Neural cell (in vitro differentiated cells): ENCODE measurements around the gene DNAH17. TPM values are rescaled to one million over a fixed set of nuclear protein-coding genes. Genes with fewer than 3 reads are reported as not detected.

Experiments used
- H2AFZ ChIP-seq: fragments of 200-600, 300-800 bp; sonication (generic), shearing (Covaris generic); 2 replicates; pipeline ENCODE4 v1.6.0; 2014; ENCODE audit warnings: low read depth, mild to moderate bottlenecking, antibody characterized with exemption, low read length, moderate library complexity
- H3F3A ChIP-seq: fragments of 200-600 bp; shearing (Covaris generic); 2 replicates; pipeline ENCODE4 v1.6.1; 2016; ENCODE audit warnings: mild to moderate bottlenecking, moderate library complexity, mixed read lengths, antibody characterized with exemption, low read length; ENCODE audit not compliant: insufficient read depth, poor library complexity, severe bottlenecking
- H3K27ac ChIP-seq: fragments of 200-600, 300-800 bp; sonication (generic), shearing (Covaris generic); 2 replicates; pipeline ENCODE4 v1.5.1; 2014; ENCODE audit warnings: mild to moderate bottlenecking, low read length, moderate library complexity
- H3K27me3 ChIP-seq: fragments of 300-800, 200-600 bp; sonication (generic), shearing (Covaris generic); 2 replicates; pipeline ENCODE4 v1.6.0; 2014; ENCODE audit warnings: mild to moderate bottlenecking, low read depth, low read length, moderate library complexity; ENCODE audit not compliant: insufficient read depth
- H3K36me3 ChIP-seq: fragments of 300-800, 200-600 bp; sonication (generic), shearing (Covaris generic); 2 replicates; pipeline ENCODE4 v1.5.1; 2014; ENCODE audit warnings: mild to moderate bottlenecking, antibody characterized with exemption, low read length, moderate library complexity; ENCODE audit not compliant: insufficient read depth
- H3K4me2 ChIP-seq: fragments of 300-800, 200-600 bp; sonication (generic), shearing (Covaris generic); 2 replicates; pipeline ENCODE4 v1.6.0; 2014; ENCODE audit warnings: mild to moderate bottlenecking, low read length
- H3K4me3 ChIP-seq: fragments of 300-800, 200-600 bp; sonication (generic), shearing (Covaris generic); 2 replicates; pipeline ENCODE4 v1.5.1; 2014; ENCODE audit warnings: mild to moderate bottlenecking, low read length, moderate library complexity
- H3K79me2 ChIP-seq: fragments of 200-600 bp; shearing (Covaris generic); replicated peaks from 2 replicates; pipeline ENCODE4 v1.6.0; 2014; ENCODE audit warnings: mild to moderate bottlenecking, low read length, moderate library complexity; ENCODE audit not compliant: insufficient read depth
- H3K9ac ChIP-seq: fragments of 300-800, 200-600 bp; sonication (generic), shearing (Covaris generic); 2 replicates; pipeline ENCODE4 v1.6.1; 2016; ENCODE audit warnings: mild to moderate bottlenecking, low read length, mixed read lengths
- H3K9me2 ChIP-seq: fragments of 200-600 bp; shearing (Covaris generic); 2 replicates; pipeline ENCODE4 v1.6.1; 2016; ENCODE audit warnings: mild to moderate bottlenecking, low read length, mixed read lengths; ENCODE audit not compliant: insufficient read depth
- H3K9me3 ChIP-seq: fragments of 200-600, 300-800 bp; sonication (generic), shearing (Covaris generic); 2 replicates; pipeline ENCODE4 v1.6.1; 2016; ENCODE audit warnings: mild to moderate bottlenecking, mixed run types, low read length, moderate library complexity, mixed read lengths
- H4K20me1 ChIP-seq: fragments of 200-600 bp; shearing (Covaris generic); 2 replicates; pipeline ENCODE4 v1.6.1; 2016; ENCODE audit warnings: mild to moderate bottlenecking, mixed run types; ENCODE audit not compliant: insufficient read depth
- EP300 ChIP-seq: fragments of 450-650 bp; conservative IDR thresholded peaks from 2 replicates; pipeline ENCODE4 v1.6.1; 2014; ENCODE audit warnings: antibody characterized with exemption, mild to moderate bottlenecking, moderate library complexity; ENCODE audit not compliant: poor library complexity, severe bottlenecking
- EZH2 ChIP-seq: fragments of 200-600, 300-800 bp; shearing (Covaris generic), sonication (generic); IDR thresholded peaks from 2 replicates; pipeline ENCODE4 v1.6.1; 2014; ENCODE audit warnings: antibody characterized with exemption, low read length, borderline replicate concordance, mild to moderate bottlenecking; ENCODE audit not compliant: insufficient read depth, poor library complexity, severe bottlenecking
- MXI1 ChIP-seq: fragments of 450-650 bp; conservative IDR thresholded peaks from 2 replicates; pipeline ENCODE4 v1.6.1; 2014; ENCODE audit warnings: antibody characterized with exemption, mild to moderate bottlenecking; ENCODE audit not compliant: poor library complexity, severe bottlenecking
- POLR2AphosphoS5 ChIP-seq: IDR thresholded peaks from 2 replicates; pipeline ENCODE4 v1.6.1; 2012
- RAD21 ChIP-seq: fragments of 450-650 bp; conservative IDR thresholded peaks from 2 replicates; pipeline ENCODE4 v1.6.1; 2014; ENCODE audit warnings: antibody characterized with exemption, mild to moderate bottlenecking, moderate library complexity
- SMC3 ChIP-seq: fragments of 450-650 bp; conservative IDR thresholded peaks from 2 replicates; pipeline ENCODE4 v1.6.1; 2014; ENCODE audit warnings: antibody characterized with exemption, mild to moderate bottlenecking, moderate library complexity; ENCODE audit not compliant: poor library complexity
- TAF1 ChIP-seq: IDR thresholded peaks from 2 replicates; pipeline ENCODE4 v1.6.1; 2012; ENCODE audit warnings: low read depth
- polyA plus RNA-seq: library from polyadenylated mRNA; depleted of rRNA; stranded (reverse); fragments of >200 nt; gene quantifications from 2 replicates; pipeline ENCODE4 v1.2.3, GENCODE V29; 2014
- TF ChIP-seq, protein P1 (sequence below): IDR thresholded peaks from 2 replicates; pipeline ENCODE4 v1.6.1; 2012; ENCODE audit warnings: borderline replicate concordance
- TF ChIP-seq, protein P2 (sequence below): fragments of 450-650 bp; IDR thresholded peaks from 2 replicates; pipeline ENCODE4 v1.5.1; 2014; ENCODE audit warnings: antibody characterized with exemption, mild to moderate bottlenecking, moderate library complexity; ENCODE audit not compliant: poor library complexity, severe bottlenecking

Gene DNAH17
- polyA plus RNA-seq, 1 donor from 2014 or later, result not detected

DNA sequence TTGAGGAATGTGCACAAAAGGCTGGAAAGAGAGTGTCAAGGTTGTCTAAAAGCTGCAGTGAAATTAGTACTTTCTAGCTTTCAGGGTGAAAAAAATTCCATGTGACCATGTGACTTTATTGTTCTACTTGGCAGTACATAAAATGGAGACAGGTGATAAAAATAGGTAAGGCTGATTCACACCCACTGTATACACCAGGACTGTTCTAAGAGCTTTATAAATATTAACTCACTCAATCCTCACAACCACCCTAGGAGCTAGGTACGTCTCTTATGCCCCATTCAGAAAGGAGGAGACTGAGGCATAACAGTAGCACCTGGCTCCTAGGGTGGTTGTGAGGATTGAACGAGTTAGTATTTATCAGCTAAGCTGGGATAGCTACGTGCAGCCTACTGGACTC is 28.2 kb upstream of the DNAH17 start:
- H2AFZ ChIP-seq, result no peak overlapping the region
- H3F3A ChIP-seq, result no peaks in the 10 kb centered on the region
- H3K4me2 ChIP-seq, result no peak overlapping the region

DNA sequence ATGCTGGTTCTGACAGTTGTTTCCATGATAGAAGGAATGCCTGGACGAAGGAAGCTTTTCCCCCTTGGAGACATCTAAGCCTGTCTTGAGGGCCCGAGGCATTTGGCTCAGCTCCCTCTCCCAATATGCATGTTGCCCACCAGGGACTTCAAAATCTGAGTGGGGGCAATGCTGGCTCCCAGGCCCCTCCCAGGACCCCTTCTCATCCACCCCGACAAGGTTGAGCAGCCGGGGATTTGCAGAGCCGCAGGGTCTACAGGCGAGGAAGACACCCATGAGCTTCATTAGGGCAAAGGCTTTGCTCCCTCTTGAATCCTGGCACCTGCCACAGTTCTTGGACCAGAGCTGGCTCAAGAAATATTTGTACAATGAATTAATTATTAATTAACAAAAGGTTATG is 25.1 kb upstream of the DNAH17 start:
- Histone ChIP-seq H3K4me3 (no peak overlapping the region), H3K27me3 (no peaks in the 10 kb centered on the region)
- no peak for TF ChIP-seq EZH2
- TF ChIP-seq RAD21, result no peak
- TF ChIP-seq, protein P1, sequence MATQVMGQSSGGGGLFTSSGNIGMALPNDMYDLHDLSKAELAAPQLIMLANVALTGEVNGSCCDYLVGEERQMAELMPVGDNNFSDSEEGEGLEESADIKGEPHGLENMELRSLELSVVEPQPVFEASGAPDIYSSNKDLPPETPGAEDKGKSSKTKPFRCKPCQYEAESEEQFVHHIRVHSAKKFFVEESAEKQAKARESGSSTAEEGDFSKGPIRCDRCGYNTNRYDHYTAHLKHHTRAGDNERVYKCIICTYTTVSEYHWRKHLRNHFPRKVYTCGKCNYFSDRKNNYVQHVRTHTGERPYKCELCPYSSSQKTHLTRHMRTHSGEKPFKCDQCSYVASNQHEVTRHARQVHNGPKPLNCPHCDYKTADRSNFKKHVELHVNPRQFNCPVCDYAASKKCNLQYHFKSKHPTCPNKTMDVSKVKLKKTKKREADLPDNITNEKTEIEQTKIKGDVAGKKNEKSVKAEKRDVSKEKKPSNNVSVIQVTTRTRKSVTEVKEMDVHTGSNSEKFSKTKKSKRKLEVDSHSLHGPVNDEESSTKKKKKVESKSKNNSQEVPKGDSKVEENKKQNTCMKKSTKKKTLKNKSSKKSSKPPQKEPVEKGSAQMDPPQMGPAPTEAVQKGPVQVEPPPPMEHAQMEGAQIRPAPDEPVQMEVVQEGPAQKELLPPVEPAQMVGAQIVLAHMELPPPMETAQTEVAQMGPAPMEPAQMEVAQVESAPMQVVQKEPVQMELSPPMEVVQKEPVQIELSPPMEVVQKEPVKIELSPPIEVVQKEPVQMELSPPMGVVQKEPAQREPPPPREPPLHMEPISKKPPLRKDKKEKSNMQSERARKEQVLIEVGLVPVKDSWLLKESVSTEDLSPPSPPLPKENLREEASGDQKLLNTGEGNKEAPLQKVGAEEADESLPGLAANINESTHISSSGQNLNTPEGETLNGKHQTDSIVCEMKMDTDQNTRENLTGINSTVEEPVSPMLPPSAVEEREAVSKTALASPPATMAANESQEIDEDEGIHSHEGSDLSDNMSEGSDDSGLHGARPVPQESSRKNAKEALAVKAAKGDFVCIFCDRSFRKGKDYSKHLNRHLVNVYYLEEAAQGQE, result no peak
- TF ChIP-seq EP300, result no peak
- TF ChIP-seq, protein P2, sequence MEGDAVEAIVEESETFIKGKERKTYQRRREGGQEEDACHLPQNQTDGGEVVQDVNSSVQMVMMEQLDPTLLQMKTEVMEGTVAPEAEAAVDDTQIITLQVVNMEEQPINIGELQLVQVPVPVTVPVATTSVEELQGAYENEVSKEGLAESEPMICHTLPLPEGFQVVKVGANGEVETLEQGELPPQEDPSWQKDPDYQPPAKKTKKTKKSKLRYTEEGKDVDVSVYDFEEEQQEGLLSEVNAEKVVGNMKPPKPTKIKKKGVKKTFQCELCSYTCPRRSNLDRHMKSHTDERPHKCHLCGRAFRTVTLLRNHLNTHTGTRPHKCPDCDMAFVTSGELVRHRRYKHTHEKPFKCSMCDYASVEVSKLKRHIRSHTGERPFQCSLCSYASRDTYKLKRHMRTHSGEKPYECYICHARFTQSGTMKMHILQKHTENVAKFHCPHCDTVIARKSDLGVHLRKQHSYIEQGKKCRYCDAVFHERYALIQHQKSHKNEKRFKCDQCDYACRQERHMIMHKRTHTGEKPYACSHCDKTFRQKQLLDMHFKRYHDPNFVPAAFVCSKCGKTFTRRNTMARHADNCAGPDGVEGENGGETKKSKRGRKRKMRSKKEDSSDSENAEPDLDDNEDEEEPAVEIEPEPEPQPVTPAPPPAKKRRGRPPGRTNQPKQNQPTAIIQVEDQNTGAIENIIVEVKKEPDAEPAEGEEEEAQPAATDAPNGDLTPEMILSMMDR, result no peak
- TF ChIP-seq SMC3, result no peak
- no peak for TF ChIP-seq MXI1
- no peak for TF ChIP-seq TAF1
- no peak for TF ChIP-seq POLR2AphosphoS5

More for the DNA sequence above, 28.2 kb upstream of the DNAH17 start:
- H3K79me2 ChIP-seq, result no peaks in the 10 kb centered on the region
- H3K9me3 ChIP-seq, result no peaks in the 10 kb centered on the region
- H4K20me1 ChIP-seq, result no peaks in the 10 kb centered on the region
- TF ChIP-seq MXI1, result no peak
- TF ChIP-seq RAD21, result no peak
- TF ChIP-seq EP300, result no peak
- no peak for TF ChIP-seq POLR2AphosphoS5
- TF ChIP-seq, protein P2, result no peak
- no peak for TF ChIP-seq TAF1
- TF ChIP-seq EZH2, result no peak
- no peak overlapping the region for H3K9ac ChIP-seq
- no peak overlapping the region for H3K4me3 ChIP-seq
- H3K27me3 ChIP-seq, result no peaks in the 10 kb centered on the region
- H3K36me3 ChIP-seq, result no peaks in the 10 kb centered on the region
- H3K9me2 ChIP-seq, result no peaks in the 10 kb centered on the region
- no peak overlapping the region for H3K27ac ChIP-seq

More for the DNA sequence above, 25.1 kb upstream of the DNAH17 start:
- Histone ChIP-seq H3F3A (no peaks in the 10 kb centered on the region), H2AFZ (no peak overlapping the region), H3K9ac (no peak overlapping the region), H3K9me3 (no peaks in the 10 kb centered on the region), H3K36me3 (no peaks in the 10 kb centered on the region), H4K20me1 (no peaks in the 10 kb centered on the region), H3K4me2 (no peak overlapping the region), H3K27ac (no peak overlapping the region), H3K79me2 (no peaks in the 10 kb centered on the region), H3K9me2 (no peaks in the 10 kb centered on the region)
